HG03060 (cell line): ENCODE results near the gene LGR6.

Experiments
- ATAC-seq: cut with Tn5 transposase; IDR thresholded peaks from one replicate; pipeline ENCODE4 v1.9.1; 2021; ENCODE audit warnings: low read depth, moderate number of reproducible peaks; ENCODE audit not compliant: unreplicated experiment

LGR6 gene

DNA sequence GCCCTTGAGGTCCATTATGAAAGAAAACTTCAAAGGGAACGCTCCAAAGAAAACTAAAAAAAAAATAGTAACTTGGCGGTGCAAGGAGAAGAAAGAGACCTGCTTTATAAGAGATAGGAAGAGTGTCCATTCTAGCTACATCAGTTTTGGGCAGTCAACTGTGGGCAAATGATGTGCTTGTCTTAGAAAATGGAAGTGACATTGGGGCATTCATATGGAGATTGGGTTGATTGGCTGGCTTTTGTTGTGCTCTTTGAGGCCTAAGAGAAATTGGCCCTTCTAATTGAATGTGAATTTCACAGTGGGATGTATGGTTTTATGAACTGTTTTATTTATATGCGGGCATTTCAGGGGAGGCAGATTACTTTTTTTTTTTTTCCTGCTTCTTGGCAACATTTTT, 168.1 kb downstream of the LGR6 start:
- ATAC-seq: no peak

DNA sequence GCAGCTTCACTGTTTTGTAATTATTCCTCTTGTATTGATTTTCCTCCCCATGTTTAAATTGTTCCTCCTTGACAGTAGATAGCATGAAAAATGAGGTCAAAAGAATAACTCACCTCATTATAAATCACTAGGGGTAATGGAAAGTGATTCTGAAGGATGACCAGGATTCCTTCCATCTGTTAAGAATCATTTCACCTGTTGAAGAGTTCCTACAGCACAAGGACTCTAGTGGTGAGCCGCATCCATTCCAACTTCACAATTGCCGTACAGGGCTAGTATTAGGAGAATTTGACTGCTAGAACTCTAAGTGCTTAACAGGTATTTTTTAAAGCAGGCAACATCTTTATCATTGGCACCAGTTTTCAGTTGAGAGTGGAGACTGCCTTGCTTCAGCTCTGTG, 168.6 kb downstream of the LGR6 start:
- no peak for ATAC-seq

DNA sequence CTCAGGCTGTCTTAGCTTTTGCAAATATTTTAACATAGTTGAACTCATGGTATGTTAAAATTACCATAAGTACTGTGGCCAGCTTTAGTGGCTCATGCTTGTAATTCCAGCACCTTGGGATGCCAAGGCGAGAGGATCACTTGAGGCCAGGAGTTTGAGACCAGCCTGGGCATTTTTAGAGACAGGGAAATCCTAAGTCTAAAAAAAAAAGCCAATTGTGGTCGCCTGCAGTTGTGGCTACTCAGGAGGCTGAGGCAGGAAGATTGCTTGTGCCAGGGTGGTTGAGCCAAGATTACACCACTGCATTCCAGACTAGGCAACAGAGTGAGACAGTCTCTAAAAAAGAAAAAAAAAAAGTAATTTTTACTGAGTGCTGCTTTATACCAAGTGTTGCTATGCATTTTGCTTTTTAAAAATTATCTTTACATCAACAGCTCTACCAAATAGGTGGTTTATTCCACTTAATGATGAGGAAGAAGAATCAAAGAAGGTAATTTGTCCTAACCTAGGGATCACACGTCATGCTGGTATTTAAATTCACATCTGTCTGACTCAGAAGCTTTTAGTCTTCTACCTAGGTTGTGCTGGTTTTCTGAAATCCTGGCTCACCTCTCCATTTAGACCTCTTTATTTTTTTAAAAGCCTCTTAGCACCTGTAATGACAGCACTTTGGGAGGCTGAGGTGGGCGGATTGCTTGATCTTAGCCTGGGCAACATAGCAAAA, 171.7 kb downstream of the LGR6 start:
- no peak for ATAC-seq

DNA sequence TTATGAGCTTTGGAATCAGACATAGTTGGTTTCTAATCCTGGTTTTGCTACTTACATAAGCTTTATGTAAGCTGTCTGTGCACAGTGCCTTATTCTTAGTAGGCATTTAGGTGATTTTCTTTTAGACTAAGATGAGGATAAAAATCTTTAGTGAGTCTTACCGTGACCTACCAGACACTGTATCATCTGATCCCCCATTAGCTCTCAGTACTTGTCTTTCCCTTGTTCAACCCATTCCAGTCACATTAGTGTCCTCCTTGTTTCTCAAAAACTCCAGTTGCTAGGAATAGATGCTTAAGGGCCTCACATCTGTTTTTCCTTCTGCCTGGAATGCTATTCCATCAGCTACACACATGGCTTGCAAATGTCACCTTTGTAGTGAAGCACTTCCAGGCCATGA, 173.7 kb downstream of the LGR6 start:
- ATAC-seq: no peak
